Measurements from ENCODE around the gene AKAP13.

AKAP13 gene

DNA sequence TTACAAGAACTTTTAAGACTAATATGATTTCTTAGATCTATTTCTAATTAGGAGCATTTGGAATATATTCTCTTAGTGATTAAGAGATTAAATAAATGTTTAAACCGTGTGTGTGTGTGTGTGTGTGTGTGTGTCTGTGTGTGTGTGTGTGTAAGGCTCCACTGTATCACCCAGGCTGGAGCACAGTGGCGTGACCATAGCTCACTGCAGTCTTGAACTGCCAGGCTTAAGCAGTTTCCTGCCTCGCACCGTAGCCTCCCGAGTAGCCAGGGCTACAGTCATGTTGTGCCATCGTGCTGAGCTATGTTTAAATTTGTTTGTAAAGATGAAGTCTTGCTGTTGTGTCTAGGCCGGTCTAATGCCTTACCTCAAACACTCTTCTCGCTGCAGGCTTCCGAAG is 305.0 kb downstream of the AKAP13 start:
- DNase-seq, result no peak

- DNase-seq, result no peak
These were observed 306.9 kb downstream of the AKAP13 start for GRCh38 chr15:85687329-85687728.

DNA sequence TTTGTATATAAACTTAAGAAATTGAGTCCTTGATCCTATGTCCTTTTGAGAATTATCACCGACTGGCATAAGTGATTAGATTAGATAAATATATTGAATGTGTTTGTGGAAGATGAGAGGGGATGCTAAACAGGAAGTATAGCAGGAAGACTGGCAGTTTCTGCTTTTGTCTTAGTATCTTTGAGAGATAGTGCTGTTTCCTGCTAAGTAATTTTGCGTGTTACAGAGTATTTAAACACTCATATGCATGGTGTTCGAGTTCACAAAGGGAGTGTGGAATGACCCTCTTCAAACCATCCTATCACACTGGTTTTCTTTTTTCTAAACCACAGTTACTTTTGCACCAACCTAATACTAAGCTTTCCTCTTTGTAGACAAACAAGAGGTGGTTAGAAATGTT is 308.3 kb downstream of the AKAP13 start:
- DNase-seq, result peak; percentile 52

GRCh38 chr15:85689729-85690128 is 309.3 kb downstream of the AKAP13 start:
- DNase-seq, result peak; percentile 83

- peak; percentile 68 for DNase-seq
These were observed 310.3 kb downstream of the AKAP13 start for GRCh38 chr15:85690561-85691231.

- peak; percentile 62 for DNase-seq
These were observed 311.2 kb downstream of the AKAP13 start for GRCh38 chr15:85691350-85692240.

DNA sequence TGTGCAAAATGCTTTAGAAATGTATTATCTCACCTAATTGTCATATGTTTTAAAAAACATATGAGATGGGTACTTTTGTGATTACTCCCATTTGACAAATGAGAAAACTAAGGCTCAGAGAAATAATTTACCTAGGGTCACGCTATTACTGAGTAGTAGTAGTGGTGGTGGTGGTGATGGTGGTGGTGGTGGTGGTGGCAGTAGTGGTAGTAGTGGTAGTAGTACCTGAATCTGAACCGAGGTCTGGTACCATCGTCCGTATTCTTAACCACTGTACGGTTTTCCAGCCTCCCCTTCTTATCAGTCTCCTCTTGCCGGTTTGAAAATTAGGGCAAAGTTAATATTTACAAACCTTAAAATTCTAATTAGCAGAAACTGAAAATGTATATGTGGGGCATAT is 311.9 kb downstream of the AKAP13 start:
- DNase-seq, result peak; percentile 42

- DNase-seq, result peak; percentile 78
These were observed 312.5 kb downstream of the AKAP13 start for GRCh38 chr15:85692873-85693272.

DNA sequence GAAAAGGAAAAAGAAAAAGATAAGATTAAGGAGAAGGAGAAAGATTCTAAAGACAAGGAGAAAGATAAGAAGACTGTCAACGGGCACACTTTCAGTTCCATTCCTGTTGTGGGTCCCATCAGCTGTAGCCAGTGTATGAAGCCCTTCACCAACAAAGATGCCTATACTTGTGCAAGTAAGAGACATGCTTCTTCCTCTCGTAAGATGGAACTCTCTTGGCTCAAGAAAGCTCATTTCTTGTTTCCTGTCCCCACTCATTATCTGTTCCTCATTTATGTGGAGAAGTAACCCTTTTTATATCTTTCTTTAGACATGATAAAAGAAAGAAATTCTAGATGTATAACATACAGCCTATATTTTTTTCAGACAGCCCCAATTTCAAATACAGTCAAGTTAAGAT is 312.9 kb downstream of the AKAP13 start:
- DNase-seq, result no peak

DNA sequence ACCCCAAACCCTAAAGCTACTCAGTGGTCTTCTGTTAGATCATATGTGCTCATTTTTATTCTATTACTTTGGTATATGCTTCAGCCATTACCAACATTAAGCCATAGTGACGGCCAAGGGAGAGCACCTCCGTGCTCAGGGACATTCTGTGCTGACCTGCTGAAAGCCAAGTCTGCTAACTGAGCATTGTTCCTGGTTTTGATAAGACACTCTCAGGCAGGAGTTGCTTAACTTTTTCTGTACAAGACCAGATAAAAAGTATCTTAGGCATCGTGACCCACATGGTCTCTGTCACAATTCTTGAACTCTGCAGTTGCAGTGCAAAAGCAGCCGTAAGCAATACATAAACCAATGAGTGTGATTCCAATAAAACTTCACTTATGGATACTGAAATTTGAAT is 313.7 kb downstream of the AKAP13 start:
- no peak for DNase-seq

GRCh38 chr15:85700767-85701166 is 320.4 kb downstream of the AKAP13 start:
- no peak for DNase-seq

- DNase-seq, result peak; percentile 75
These were observed 322.1 kb downstream of the AKAP13 start for GRCh38 chr15:85702321-85703101.

DNA sequence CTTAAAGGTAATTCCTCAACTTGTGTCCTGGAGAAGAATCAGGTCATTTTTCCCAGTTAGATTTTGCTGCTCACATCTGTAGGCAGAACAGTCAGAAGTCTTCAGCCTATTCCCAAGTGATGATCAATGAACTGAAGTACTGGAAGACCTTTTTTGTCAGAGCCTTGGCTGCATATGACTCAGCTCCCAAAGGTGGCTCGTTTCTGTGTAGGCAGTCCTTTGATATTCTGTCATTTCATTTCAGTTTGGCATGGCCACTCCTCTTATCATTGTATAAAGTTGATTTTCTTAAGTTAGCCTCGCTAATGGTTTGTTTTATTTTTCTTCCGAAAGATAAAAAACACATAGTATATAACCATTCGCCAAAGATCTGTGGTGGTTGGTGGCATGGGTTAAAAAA is 323.7 kb downstream of the AKAP13 start:
- DNase-seq, result peak; percentile 47

GRCh38 chr15:85704720-85705429 is 324.5 kb downstream of the AKAP13 start:
- DNase-seq, result no peak

DNA sequence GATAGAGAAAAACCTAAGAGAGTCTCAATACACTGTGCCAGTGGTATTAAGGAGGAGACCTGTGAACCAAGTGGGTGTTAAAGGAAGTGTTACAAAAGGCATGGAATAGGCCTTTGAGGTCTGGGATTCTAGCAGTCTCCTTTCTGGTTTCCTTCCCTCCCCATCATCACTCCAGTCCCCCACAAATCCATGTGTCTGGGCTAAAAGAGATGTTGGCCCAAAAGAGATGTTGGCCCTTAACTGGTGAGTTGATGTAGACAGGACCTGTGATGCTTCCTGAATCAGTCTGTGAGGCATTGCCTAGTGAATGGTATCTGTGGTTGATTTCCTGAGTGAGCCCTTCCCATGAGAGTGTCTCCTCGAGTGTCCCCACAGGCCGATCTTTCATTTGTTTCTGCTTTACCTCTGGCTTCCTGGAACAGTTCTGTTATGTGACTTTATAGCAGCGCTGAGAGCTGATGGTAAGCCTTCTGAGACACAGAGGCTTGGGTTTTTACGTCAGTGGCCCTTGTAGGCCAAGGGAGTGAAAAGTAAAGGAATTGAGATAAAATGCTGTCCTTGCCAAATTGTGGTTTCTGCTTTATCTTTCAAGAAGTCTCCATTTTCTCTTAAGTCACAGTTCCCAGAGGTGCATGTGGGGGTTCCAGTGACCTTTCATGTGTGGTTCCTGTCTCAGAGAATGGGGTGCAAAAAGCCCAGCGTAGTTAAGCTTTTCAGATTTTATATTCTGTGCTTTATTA is 326.5 kb downstream of the AKAP13 start:
- DNase-seq, result peak; percentile 78

DNA sequence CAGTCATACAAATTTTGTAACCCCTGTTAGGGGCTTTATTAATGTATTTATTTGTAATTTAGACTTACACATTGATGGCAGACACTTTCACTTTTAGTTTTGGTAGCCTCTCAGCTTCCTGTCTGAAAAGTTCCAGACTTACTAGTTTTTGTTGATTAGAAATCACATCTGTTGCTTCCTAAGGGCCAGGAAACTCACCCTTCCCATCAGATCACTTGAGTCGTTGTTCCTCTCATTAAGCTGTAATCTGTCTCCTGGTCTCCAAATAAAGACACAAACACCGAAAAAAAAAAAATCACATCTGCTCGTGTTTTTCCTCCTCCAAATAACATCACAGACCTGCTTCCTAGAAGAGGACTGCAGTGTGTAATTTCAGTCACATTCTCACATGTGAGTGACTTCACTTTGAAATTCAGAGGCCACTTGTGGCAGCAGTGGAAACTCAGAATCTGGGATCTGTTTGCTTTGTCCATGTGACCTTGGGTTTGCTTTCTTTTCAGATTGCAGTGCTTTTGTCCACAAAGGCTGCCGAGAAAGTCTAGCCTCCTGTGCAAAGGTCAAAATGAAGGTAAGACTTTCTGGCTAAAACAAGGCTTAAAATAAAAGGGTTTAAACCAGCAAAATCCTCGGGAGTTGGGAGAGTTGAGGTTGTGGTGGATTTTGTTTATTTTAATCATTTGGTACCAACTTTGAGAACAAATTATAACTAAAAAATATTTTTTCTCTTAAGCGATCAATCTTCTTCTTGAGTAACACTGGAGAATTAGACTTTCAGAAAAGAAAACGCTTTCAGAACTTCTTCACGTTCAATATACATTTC is 327.3 kb downstream of the AKAP13 start:
- DNase-seq, result peak; percentile 70

GRCh38 chr15:85708402-85708941 is 328.1 kb downstream of the AKAP13 start:
- DNase-seq, result no peak

- DNase-seq, result no peak
These were observed 328.8 kb downstream of the AKAP13 start for GRCh38 chr15:85709250-85709649.

- DNase-seq, result no peak
These were observed 330.0 kb downstream of the AKAP13 start for GRCh38 chr15:85710340-85710842.

DNA sequence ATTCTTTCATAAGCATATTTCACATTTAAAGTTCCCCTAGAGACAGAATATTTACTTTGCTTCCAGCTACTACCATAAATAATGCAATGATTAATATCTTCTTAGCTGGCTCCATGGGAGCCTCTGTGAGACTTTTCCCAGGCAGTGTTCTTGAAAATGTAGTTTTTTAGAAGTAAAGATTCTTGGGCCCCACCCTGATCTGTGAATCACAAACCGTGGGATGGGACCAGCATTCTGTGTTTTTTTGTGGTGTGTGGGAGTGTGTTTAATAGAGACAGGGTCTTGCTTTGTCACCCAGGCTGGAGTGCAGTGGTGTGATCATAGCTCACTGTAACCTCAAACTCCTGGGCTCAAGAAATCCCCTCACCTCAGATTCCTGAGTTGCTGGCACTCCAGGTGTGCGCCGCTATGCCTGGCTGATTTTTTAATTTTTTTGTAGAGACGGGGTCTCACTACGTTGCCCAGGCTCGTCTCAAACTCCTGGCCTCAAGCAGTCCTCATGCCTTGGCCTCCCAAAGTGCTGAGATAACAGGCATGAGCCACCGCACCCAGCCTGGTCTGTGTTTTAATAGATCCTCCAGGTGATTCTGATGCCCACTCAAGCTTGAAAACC is 331.3 kb downstream of the AKAP13 start:
- no peak for DNase-seq

Measured in CD4-positive, alpha-beta T cell treated with Interleukin-12 subunit alpha and Interleukin-12 subunit beta, for 1 hour (primary cell).